Endothelial cell (in vitro differentiated cells): ENCODE data around the gene PARVB. TPM values are rescaled to one million over a fixed set of nuclear protein-coding genes. Genes with fewer than 3 reads are reported as not detected.

Experiments
- DNase-seq: peaks from one replicate; pipeline ENCODE4 v3.0.0; 2021; ENCODE audit warnings: low spot score
- H3K27ac Mint-ChIP-seq: one replicate; pipeline ENCODE4 v1.8.0; 2021; ENCODE audit warnings: mixed read lengths, inconsistent platforms; ENCODE audit not compliant: unreplicated experiment
- H3K27me3 Mint-ChIP-seq: one replicate; pipeline ENCODE4 v1.8.0; 2021; ENCODE audit warnings: mild to moderate bottlenecking, moderate library complexity, mixed read lengths, inconsistent platforms; ENCODE audit not compliant: unreplicated experiment
- H3K36me3 Mint-ChIP-seq: one replicate; pipeline ENCODE4 v1.8.0; 2021; ENCODE audit warnings: mild to moderate bottlenecking, low read depth, mixed read lengths, inconsistent platforms; ENCODE audit not compliant: unreplicated experiment
- H3K4me1 Mint-ChIP-seq: one replicate; pipeline ENCODE4 v1.8.0; 2021; ENCODE audit warnings: mild to moderate bottlenecking, mixed read lengths, inconsistent platforms; ENCODE audit not compliant: unreplicated experiment
- H3K4me3 Mint-ChIP-seq: one replicate; pipeline ENCODE4 v1.8.0; 2021; ENCODE audit warnings: mild to moderate bottlenecking, mixed read lengths, inconsistent platforms; ENCODE audit not compliant: unreplicated experiment
- H3K9me3 Mint-ChIP-seq: one replicate; pipeline ENCODE4 v1.8.0; 2021; ENCODE audit warnings: mixed read lengths, inconsistent platforms; ENCODE audit not compliant: unreplicated experiment
- total RNA-seq: library from RNA; stranded (reverse); fragmentation: NEBNext Ultra II Directional; extraction: Animal tissue kit (Norgen Biotek cat#: 25700); gene quantifications from one replicate; pipeline ENCODE4 v1.2.1, GENCODE V29; 2021; ENCODE audit not compliant: unreplicated experiment
- TF ChIP-seq, protein P1 (sequence below): fragments of 200-600 bp; sonication (generic); IDR thresholded peaks from one replicate; pipeline ENCODE4 v1.5.0; 2021; ENCODE audit warnings: antibody characterized with exemption; ENCODE audit not compliant: unreplicated experiment

Gene PARVB
- total RNA-seq, 1 donor from 2014 or later, result 105 TPM

DNA sequence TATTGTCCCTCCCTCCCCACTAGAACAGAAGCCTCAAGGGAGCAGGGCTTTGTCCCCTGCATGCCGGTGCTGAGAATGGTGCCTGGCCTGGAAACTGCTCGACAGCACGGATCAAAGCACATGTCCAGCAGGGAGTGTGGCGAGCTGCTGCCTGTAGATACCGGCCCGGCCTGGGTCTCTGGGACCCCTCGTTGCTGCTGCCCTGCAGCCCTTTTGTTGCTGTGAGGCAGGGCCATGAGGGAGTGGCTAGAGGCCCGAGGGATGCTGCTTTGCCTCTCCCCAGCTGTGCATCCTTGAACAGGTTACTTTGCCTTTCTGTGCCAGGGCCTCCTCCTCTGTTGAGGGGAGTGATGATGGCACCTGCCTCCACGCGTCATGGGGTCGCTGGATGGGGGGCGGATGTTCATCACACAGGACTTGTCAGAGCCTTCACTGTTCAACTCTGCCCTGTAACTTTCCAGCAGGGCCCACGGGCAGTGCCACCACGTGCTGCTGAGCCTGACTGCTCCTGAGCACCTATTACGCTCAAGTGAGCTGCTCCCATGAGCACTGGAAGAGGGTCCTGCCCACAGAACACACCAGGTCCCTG is 141.3 kb downstream of the PARVB start:
- H3K4me1 Mint-ChIP-seq, result peaks cover 11% of the 10 kb centered on the region
- H3K4me3 Mint-ChIP-seq, result no peak overlapping the region
- no peak for DNase-seq
- peaks cover 3% of the 10 kb centered on the region for H3K27me3 Mint-ChIP-seq
- peaks cover 3% of the 10 kb centered on the region for H3K36me3 Mint-ChIP-seq
- no peak overlapping the region for H3K27ac Mint-ChIP-seq
- TF ChIP-seq, protein P1, sequence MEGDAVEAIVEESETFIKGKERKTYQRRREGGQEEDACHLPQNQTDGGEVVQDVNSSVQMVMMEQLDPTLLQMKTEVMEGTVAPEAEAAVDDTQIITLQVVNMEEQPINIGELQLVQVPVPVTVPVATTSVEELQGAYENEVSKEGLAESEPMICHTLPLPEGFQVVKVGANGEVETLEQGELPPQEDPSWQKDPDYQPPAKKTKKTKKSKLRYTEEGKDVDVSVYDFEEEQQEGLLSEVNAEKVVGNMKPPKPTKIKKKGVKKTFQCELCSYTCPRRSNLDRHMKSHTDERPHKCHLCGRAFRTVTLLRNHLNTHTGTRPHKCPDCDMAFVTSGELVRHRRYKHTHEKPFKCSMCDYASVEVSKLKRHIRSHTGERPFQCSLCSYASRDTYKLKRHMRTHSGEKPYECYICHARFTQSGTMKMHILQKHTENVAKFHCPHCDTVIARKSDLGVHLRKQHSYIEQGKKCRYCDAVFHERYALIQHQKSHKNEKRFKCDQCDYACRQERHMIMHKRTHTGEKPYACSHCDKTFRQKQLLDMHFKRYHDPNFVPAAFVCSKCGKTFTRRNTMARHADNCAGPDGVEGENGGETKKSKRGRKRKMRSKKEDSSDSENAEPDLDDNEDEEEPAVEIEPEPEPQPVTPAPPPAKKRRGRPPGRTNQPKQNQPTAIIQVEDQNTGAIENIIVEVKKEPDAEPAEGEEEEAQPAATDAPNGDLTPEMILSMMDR, result no peak
- H3K9me3 Mint-ChIP-seq, result no peaks in the 10 kb centered on the region

DNA sequence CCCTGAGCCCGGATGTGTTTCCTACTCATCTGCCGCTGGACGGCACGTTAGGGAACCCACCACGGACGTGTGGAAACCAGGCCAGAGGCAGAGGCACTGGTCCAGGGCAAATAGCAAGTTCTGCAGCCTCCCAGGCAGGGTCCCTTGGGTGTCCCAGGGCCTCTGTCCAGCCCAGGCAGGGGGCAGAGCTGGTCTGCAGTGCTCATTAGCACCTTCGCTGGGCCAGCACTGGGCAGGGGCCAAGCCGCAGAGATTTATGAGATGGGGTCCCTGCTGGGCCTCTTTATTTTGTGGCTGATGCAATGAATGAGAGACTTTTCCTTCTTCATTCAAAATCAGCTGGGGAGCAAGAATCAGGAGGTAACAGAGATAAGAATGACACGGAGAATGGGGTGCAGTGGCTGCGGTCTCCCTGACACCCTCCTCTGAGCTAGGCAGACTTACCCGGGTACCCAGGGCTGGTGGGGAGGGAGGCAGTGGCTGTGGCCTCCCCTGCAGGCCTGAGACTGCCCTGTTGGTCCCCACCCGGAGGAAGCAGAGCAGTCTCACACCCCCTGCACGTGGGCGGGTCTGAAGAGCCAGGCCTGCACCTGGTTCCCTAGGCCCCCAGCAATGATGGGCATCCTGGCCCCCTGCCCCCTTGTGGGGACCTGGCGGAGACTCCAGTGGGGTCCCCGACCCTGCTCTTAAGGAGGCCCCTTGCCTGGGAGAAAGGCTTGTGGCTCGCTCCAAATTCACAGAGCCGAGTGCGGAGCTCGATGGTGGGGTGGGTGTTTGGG is 142.6 kb downstream of the PARVB start:
- peaks cover 4% of the 10 kb centered on the region for H3K4me1 Mint-ChIP-seq
- TF ChIP-seq, protein P1, result no peak
- no peak overlapping the region for H3K27ac Mint-ChIP-seq
- H3K36me3 Mint-ChIP-seq, result peaks cover 2% of the 10 kb centered on the region
- no peak for DNase-seq
- H3K4me3 Mint-ChIP-seq, result no peak overlapping the region
- peaks cover 2% of the 10 kb centered on the region for H3K27me3 Mint-ChIP-seq
- no peaks in the 10 kb centered on the region for H3K9me3 Mint-ChIP-seq

DNA sequence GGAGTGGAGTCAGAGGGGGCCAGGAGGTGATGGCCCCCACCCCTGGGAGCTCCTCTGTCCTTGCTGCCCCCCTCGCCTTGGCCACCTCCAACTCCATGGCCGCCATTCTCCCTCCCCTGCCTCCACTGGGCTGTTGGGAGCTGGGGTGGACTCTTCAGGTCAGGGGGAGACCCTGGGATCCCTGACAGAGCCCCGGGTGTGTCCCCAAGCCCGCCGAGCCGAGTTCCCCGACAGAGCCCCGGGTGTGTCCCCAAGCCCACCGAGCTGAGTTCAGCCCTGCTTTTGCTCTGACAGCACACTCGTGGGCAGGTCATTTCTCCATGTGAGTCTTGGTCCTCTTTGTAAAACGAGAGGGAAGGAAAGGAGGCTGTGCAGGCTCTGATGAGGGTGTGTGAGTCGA is 143.4 kb downstream of the PARVB start:
- Mint-ChIP-seq H3K36me3 (peaks cover 3% of the 10 kb centered on the region), H3K9me3 (no peaks in the 10 kb centered on the region), H3K27me3 (peaks cover 2% of the 10 kb centered on the region), H3K4me1 (peaks cover 4% of the 10 kb centered on the region), H3K4me3 (no peak overlapping the region), H3K27ac (no peak overlapping the region)
- no peak for DNase-seq
- TF ChIP-seq, protein P1, result no peak

DNA sequence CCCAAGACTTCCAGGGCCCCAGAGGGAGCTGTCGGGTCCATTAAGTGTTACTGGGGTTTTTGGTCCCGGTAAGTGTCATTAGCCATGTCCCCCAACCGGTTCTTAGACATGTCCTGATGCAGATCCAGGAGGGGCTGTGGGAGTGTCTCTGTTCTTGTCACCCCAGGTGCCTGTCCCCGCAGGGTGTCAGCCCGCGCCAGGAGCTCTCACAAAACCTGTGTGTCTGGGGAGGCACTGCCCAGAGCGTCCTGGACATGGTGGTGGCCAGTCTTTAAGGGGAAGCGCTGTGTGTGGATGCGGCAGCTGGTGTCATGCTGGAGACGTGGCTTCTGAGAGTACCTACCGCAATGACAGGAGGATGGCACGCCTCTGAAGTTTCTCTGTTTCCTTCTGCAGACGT is 144.1 kb downstream of the PARVB start:
- Mint-ChIP-seq H3K27ac (no peak overlapping the region), H3K4me3 (no peak overlapping the region), H3K9me3 (no peaks in the 10 kb centered on the region)

More for the DNA sequence above, 144.1 kb downstream of the PARVB start:
- peaks cover 2% of the 10 kb centered on the region for H3K27me3 Mint-ChIP-seq
- TF ChIP-seq, protein P1, result no peak
- peaks cover 4% of the 10 kb centered on the region for H3K4me1 Mint-ChIP-seq
- H3K36me3 Mint-ChIP-seq, result peaks cover 3% of the 10 kb centered on the region
- DNase-seq, result no peak
